HepG2 (cell line): ENCODE measurements around the gene CTAGE9. TPM values are rescaled to one million over a fixed set of nuclear protein-coding genes. Genes with fewer than 3 reads are reported as not detected.

Source experiments
- ASH2L ChIP-seq: fragments of 300-600, 200-600 bp; sonication (generic); IDR thresholded peaks from 2 replicates; pipeline ENCODE4 v1.7.0; 2017; ENCODE audit warnings: low read depth, mild to moderate bottlenecking, moderate library complexity, mixed read lengths, low read length; ENCODE audit not compliant: insufficient read length
- CBX2 ChIP-seq, 2 experiments: fragments of 200-600 bp in 1 of 2; sonication (generic); formaldehyde crosslinking in 1 of 2; IDR thresholded peaks; 2 replicates each; pipeline versions ENCODE4 v1.7.0 to v1.8.1; 2018 to 2022; ENCODE audit warnings: low read depth in 2 of 2, low read length in 1 of 2, mild to moderate bottlenecking in 1 of 2, missing genetic modification reagents in 1 of 2
- E2F1 ChIP-seq: sonication (generic); formaldehyde crosslinking; IDR thresholded peaks from 2 replicates; pipeline ENCODE4 v1.5.0; 2020; ENCODE audit warnings: missing genetic modification reagents
- FOXP1 ChIP-seq, 2 experiments: fragments of 450-650 bp in 1 of 2; IDR thresholded peaks; 2 replicates each; pipeline ENCODE4 v1.6.1; 2017 to 2018; ENCODE audit warnings: antibody characterized with exemption in 1 of 2
- GATAD2A ChIP-seq: IDR thresholded peaks from 2 replicates; pipeline ENCODE4 v1.6.1; 2016
- HNF4A ChIP-seq: sonication (generic); formaldehyde crosslinking; IDR thresholded peaks from 2 replicates; pipeline ENCODE4 v1.4.0; 2020; ENCODE audit warnings: missing genetic modification reagents
- KLF16 ChIP-seq, 2 experiments: sonication (generic) in 1 of 2; formaldehyde crosslinking in 1 of 2; IDR thresholded peaks; 2 replicates each; pipeline versions ENCODE4 v1.6.1 to v1.8.0; 2016 to 2023; ENCODE audit warnings: missing genetic modification reagents in 2 of 2, missing compliant biosample characterization in 1 of 2
- KLF6 ChIP-seq: IDR thresholded peaks from 2 replicates; pipeline ENCODE4 v1.8.0; 2016; ENCODE audit warnings: missing biosample characterization, missing genetic modification reagents
- KMT2B ChIP-seq: IDR thresholded peaks from 2 replicates; pipeline ENCODE4 v1.6.1; 2016; ENCODE audit warnings: missing genetic modification reagents, missing compliant biosample characterization
- MEIS2 ChIP-seq: sonication (generic); formaldehyde crosslinking; IDR thresholded peaks from 2 replicates; pipeline ENCODE4 v1.9.0; 2021; ENCODE audit warnings: mild to moderate bottlenecking, missing genetic modification reagents
- MXD3 ChIP-seq: IDR thresholded peaks from 2 replicates; pipeline ENCODE4 v1.6.1; 2016; ENCODE audit warnings: mild to moderate bottlenecking, missing biosample characterization, missing genetic modification reagents
- NCOA2 ChIP-seq: sonication (generic); formaldehyde crosslinking; IDR thresholded peaks from 2 replicates; pipeline ENCODE4 v1.8.0; 2022; ENCODE audit warnings: inconsistent platforms
- NFIC ChIP-seq: IDR thresholded peaks from 2 replicates; pipeline ENCODE4 v1.6.1; 2012; ENCODE audit warnings: mild to moderate bottlenecking, low read length, inconsistent platforms
- PHF5A ChIP-seq: IDR thresholded peaks from one replicate; pipeline ENCODE4 v1.6.1; 2018; ENCODE audit warnings: low read depth, missing genetic modification reagents; ENCODE audit not compliant: unreplicated experiment
- POLR2A ChIP-seq, 2 experiments: IDR thresholded peaks; 2 replicates each; pipeline ENCODE4 v1.6.1; 2011; ENCODE audit warnings: low read depth in 2 of 2, low read length in 2 of 2, mild to moderate bottlenecking in 1 of 2, moderate library complexity in 1 of 2; ENCODE audit not compliant: insufficient read depth in 1 of 2
- PRMT3 ChIP-seq: sonication (generic); formaldehyde crosslinking; IDR thresholded peaks from 2 replicates; pipeline ENCODE4 v1.8.1; 2022; ENCODE audit warnings: low read depth, mild to moderate bottlenecking, moderate library complexity, missing genetic modification reagents, borderline replicate concordance
- RELA ChIP-seq: sonication (generic); formaldehyde crosslinking; IDR thresholded peaks from 2 replicates; pipeline ENCODE4 v1.4.0; 2020; ENCODE audit warnings: missing genetic modification reagents
- SIX1 ChIP-seq: sonication (generic); formaldehyde crosslinking; IDR thresholded peaks from 2 replicates; pipeline ENCODE4 v1.4.0; 2020; ENCODE audit warnings: missing genetic modification reagents, borderline replicate concordance
- SMC3 ChIP-seq: IDR thresholded peaks from 2 replicates; pipeline ENCODE4 v1.6.1; 2011; ENCODE audit warnings: low read length, improper control_type of control experiment
- STAG1 ChIP-seq: sonication (generic); formaldehyde crosslinking; IDR thresholded peaks from 2 replicates; pipeline ENCODE4 v1.4.0; 2020; ENCODE audit warnings: missing genetic modification reagents
- TAF15 ChIP-seq: fragments of 200-400 bp; formaldehyde crosslinking; IDR thresholded peaks from one replicate; pipeline ENCODE4 v1.6.1; 2018; ENCODE audit warnings: mild to moderate bottlenecking, low read depth, low read length; ENCODE audit not compliant: poor library complexity, severe bottlenecking
- TCF7 ChIP-seq: sonication (generic); IDR thresholded peaks from 2 replicates; pipeline ENCODE4 v1.6.1; 2016; ENCODE audit warnings: antibody characterized with exemption, low read depth
- ZNF121 ChIP-seq: sonication (generic); formaldehyde crosslinking; IDR thresholded peaks from 2 replicates; pipeline ENCODE4 v1.5.0; 2020; ENCODE audit warnings: mild to moderate bottlenecking, missing genetic modification reagents
- ZNF275 ChIP-seq: sonication (generic); formaldehyde crosslinking; IDR thresholded peaks from 2 replicates; pipeline ENCODE4 v1.8.0; 2022; ENCODE audit warnings: missing genetic modification reagents, mild to moderate bottlenecking, inconsistent platforms, borderline replicate concordance
- ZNF350 ChIP-seq: sonication (generic); formaldehyde crosslinking; IDR thresholded peaks from 2 replicates; pipeline ENCODE4 v1.4.0; 2020; ENCODE audit warnings: mild to moderate bottlenecking, low read depth, missing genetic modification reagents, borderline replicate concordance
- ZNF460 ChIP-seq: sonication (generic); formaldehyde crosslinking; IDR thresholded peaks from 2 replicates; pipeline ENCODE4 v1.5.1; 2020; ENCODE audit warnings: missing genetic modification reagents, mild to moderate bottlenecking, borderline replicate concordance
- ZNF615 ChIP-seq: sonication (generic); formaldehyde crosslinking; IDR thresholded peaks from 2 replicates; pipeline ENCODE4 v1.5.0; 2020; ENCODE audit warnings: mild to moderate bottlenecking, missing genetic modification reagents, borderline replicate concordance
- ZNF761 ChIP-seq: sonication (generic); formaldehyde crosslinking; conservative IDR thresholded peaks from 2 replicates; pipeline ENCODE4 v1.4.0; 2020; ENCODE audit warnings: mild to moderate bottlenecking, missing genetic modification reagents
- ZNF841 ChIP-seq: sonication (generic); formaldehyde crosslinking; IDR thresholded peaks from 2 replicates; pipeline ENCODE4 v1.8.1; 2023; ENCODE audit warnings: missing genetic modification reagents, borderline replicate concordance
- polyA plus RNA-seq, 8 experiments: library from polyadenylated mRNA; depleted of rRNA in 3 of 8; stranded (reverse) in 7 of 8; unstranded in 1 of 8; fragments of >200 nt; fragmentation: Illumina TruSeq in 4 of 8; extraction: Trizol in 4 of 8; gene quantifications; 2 replicates each; pipeline versions ENCODE4 v1.2.1 to v1.2.3, GENCODE V29; 2011 to 2016; ENCODE audit warnings: low read depth in 4 of 8, missing spikeins in 1 of 8, mixed read lengths in 1 of 8; ENCODE audit not compliant: insufficient read depth in 1 of 8
- total RNA-seq, 5 experiments: library from RNA; depleted of rRNA; stranded (reverse); fragments of >200 nt; fragmentation: Illumina TruSeq; extraction: Trizol; gene quantifications; 2 replicates each; pipeline ENCODE4 v1.2.3, GENCODE V29; 2016; ENCODE audit warnings: low read depth in 1 of 5

CTAGE9 gene
- total and polyA plus RNA-seq, 2 of the 13 experiments (the other 11 are each of a cell fraction or from before 2014, with no cell fraction given), result not detected

- peak; percentile 23; the same call in 1 of the 2 replicates for TF ChIP-seq STAG1 (CRISPR knock-in tag)
- no peak for TF ChIP-seq ZNF275 (CRISPR knock-in tag)
- TF ChIP-seq E2F1 (CRISPR knock-in tag), result no peak
- peak; percentile 3; the same call in 1 of the 2 replicates for TF ChIP-seq ZNF121
- TF ChIP-seq KLF6 (CRISPR knock-in tag), result peak; percentile 17; the same call in 1 of the 2 replicates
- TF ChIP-seq SMC3, result no peak
- peak; percentile 72 for TF ChIP-seq PHF5A
- TF ChIP-seq ZNF350 (CRISPR knock-in tag), result no peak; the same call in 1 of the 2 replicates
- TF ChIP-seq POLR2A (IDR thresholded peaks at IDR 0.05; ENCODE audit: insufficient read depth in 1 of 2, low read depth in 2 of 2, low read length in 2 of 2), result no peak
- TF ChIP-seq ZNF761, result peak; percentile 93
- peak; percentile 64 for TF ChIP-seq ASH2L
- TF ChIP-seq ZNF841 (CRISPR knock-in tag), result no peak
- peak; percentile 19; the same call in 1 of the 2 replicates for TF ChIP-seq ZNF615
- no peak; the same call in 1 of the 2 replicates for TF ChIP-seq KMT2B (CRISPR knock-in tag)
- peak; percentile 74; the same call in 1 of the 2 replicates for TF ChIP-seq SIX1 (CRISPR knock-in tag)
- peak; percentile 92 for TF ChIP-seq FOXP1 (IDR thresholded peaks at IDR 0.05)
- peak; percentile 99 for TF ChIP-seq FOXP1 (CRISPR knock-in tag; IDR thresholded peaks at IDR 0.05)
- TF ChIP-seq HNF4A (CRISPR knock-in tag), result peak; percentile 85
- TF ChIP-seq TCF7, result peak; percentile 94
- peak; percentile 98 for TF ChIP-seq NCOA2 (CRISPR knock-in tag)
- TF ChIP-seq PRMT3 (CRISPR knock-in tag), result no peak
- TF ChIP-seq GATAD2A (CRISPR knock-in tag), result peak; percentile 97
- peak in 1 of 2 experiments; percentile 47; a peak in 1 of 4 replicates for TF ChIP-seq KLF16 (CRISPR knock-in tag; IDR thresholded peaks at IDR 0.05)
- TF ChIP-seq ZNF460, result peak; percentile 60; the same call in 1 of the 2 replicates
- TF ChIP-seq RELA (CRISPR knock-in tag), result no peak
- no peak for TF ChIP-seq TAF15
- TF ChIP-seq NFIC, result peak; percentile 97
- no peak for TF ChIP-seq MXD3 (CRISPR knock-in tag)
- TF ChIP-seq MEIS2, result peak; percentile 69; the same call in 1 of the 2 replicates
- TF ChIP-seq CBX2 (IDR thresholded peaks at IDR 0.05; ENCODE audit: low read depth, low read length), result no peak
- TF ChIP-seq CBX2 (CRISPR knock-in tag; IDR thresholded peaks at IDR 0.05; ENCODE audit: low read depth), result 0 out of 2 replicates have a peak, but pooled peaks have one; percentile 28
These were observed 44.1 kb upstream of the CTAGE9 start (continued) for GRCh38 chr6:131754715-131755567.
